Sigmoid colon (tissue), 4 donors: ENCODE data around the gene BCAR3.

Experiments used
- CTCF ChIP-seq, 4 experiments: fragments of 450-650 bp in 3 of 4; fragments of 200-600 bp in 1 of 4; IDR thresholded peaks; one replicate each; pipeline ENCODE4 v1.5.1; 2016 to 2019; ENCODE audit warnings: antibody characterized with exemption in 4 of 4, mild to moderate bottlenecking in 3 of 4, moderate library complexity in 2 of 4
- POLR2A ChIP-seq, 2 donors: fragments of 450-650 bp; IDR thresholded peaks; one replicate each; pipeline ENCODE4 v1.6.1; 2016; ENCODE audit warnings: antibody characterized with exemption in 2 of 2, mild to moderate bottlenecking in 2 of 2, moderate library complexity in 2 of 2
- POLR2AphosphoS5 ChIP-seq, 4 donors: sonication (generic); formaldehyde crosslinking; IDR thresholded peaks; one replicate each; pipeline ENCODE4 v1.6.1; 2017; ENCODE audit warnings: antibody characterized with exemption in 4 of 4

GRCh38 chr1:93598861-93599439, 82.7 kb downstream of the BCAR3 start:
- TF ChIP-seq CTCF (IDR thresholded peaks at IDR 0.05) = no peak
- TF ChIP-seq POLR2A (IDR thresholded peaks at IDR 0.05) = no peak
- no peak for TF ChIP-seq POLR2AphosphoS5 (IDR thresholded peaks at IDR 0.05)
